ENCODE data around the gene RHOT2. TPM values are rescaled to one million over a fixed set of nuclear protein-coding genes. Genes with fewer than 3 reads are reported as not detected.
A peak's percentile ranks its signal among the peaks of the same experiment; 100 is the strongest.

RHOT2 gene
- total RNA-seq, 1 donor from 2014 or later, result 90.3 TPM

DNA sequence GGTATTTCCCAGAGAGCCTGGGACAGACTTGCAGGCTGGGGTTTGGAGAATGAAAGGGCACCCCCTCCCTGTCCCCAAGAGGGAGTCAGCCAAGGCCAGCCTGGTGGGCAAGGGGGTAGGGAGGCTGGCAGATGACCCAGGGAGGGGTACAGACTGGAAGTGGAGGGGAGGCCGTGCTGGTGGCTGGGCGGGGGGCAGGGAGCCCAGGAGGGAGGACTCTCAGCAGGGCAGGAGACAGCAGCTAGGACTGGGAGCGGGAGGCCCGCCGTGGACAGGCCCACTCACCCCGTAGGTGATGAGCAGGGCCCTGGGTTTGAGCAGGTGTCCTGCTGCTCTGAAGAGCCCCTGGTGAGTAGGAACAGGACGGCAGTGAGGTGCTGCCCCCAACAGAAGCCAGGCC lies 32.9 kb upstream of the RHOT2 start:
- H3K9me3 ChIP-seq (replicated peaks), result no peaks in the 10 kb centered on the region
- H3K27me3 ChIP-seq (ENCODE audit: low read depth), result no peaks in the 10 kb centered on the region
- peak overlapping the region; percentile 91 for H3K4me3 ChIP-seq
- no peak overlapping the region for H3K27ac ChIP-seq (replicated peaks)
- DNase-seq, result no peak
- TF ChIP-seq, protein P1, sequence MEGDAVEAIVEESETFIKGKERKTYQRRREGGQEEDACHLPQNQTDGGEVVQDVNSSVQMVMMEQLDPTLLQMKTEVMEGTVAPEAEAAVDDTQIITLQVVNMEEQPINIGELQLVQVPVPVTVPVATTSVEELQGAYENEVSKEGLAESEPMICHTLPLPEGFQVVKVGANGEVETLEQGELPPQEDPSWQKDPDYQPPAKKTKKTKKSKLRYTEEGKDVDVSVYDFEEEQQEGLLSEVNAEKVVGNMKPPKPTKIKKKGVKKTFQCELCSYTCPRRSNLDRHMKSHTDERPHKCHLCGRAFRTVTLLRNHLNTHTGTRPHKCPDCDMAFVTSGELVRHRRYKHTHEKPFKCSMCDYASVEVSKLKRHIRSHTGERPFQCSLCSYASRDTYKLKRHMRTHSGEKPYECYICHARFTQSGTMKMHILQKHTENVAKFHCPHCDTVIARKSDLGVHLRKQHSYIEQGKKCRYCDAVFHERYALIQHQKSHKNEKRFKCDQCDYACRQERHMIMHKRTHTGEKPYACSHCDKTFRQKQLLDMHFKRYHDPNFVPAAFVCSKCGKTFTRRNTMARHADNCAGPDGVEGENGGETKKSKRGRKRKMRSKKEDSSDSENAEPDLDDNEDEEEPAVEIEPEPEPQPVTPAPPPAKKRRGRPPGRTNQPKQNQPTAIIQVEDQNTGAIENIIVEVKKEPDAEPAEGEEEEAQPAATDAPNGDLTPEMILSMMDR (IDR thresholded peaks at IDR 0.05; ENCODE audit: borderline replicate concordance), result no peak
- peaks cover 22% of the 10 kb centered on the region for H3K36me3 ChIP-seq
- peaks cover 50% of the 10 kb centered on the region for H3K4me1 ChIP-seq
- intact Hi-C loops (cut with micrococcal nuclease), result no loop called here

DNA sequence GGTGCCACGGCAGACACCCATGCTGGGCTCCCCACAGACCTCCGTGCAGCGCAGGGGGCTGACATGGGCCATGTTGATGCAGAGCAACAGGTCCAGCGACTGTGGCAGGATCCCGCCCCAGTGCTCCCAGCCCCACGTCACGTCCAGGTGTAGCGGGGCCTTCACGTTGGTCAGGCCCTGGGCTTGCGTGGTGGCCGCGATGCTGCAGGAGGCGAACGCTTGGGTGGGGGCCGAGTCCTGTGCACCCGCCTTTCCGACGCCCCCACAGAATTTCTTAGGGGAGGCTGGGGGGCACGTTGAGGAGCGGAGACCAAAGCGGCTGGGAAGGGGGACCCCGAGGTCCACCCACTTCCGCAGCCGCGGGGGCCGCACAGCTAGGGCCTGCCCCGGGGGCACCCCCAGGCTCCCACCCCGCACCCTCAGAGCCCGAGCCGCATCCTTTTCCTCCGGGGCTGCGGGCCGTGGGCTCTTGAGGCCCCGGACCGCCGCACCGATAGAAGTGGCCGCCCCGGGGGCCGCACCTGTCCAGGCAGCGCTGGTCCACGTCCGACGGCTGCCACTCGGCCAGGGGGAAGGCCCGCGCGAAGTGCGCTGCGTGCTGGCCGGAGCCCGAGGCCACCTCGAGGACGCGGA lies 32.2 kb upstream of the RHOT2 start:
- DNase-seq, result no peak
- Histone ChIP-seq H3K36me3 (peaks cover 22% of the 10 kb centered on the region), H3K9me3 (replicated peaks) (no peaks in the 10 kb centered on the region), H3K27ac (replicated peaks) (peak overlapping the region; percentile 99), H3K4me3 (peak overlapping the region; percentile 91), H3K27me3 (ENCODE audit: low read depth) (no peaks in the 10 kb centered on the region), H3K4me1 (peaks cover 43% of the 10 kb centered on the region)
- intact Hi-C loops (cut with micrococcal nuclease), result no loop called here
- TF ChIP-seq, protein P1 (IDR thresholded peaks at IDR 0.05; ENCODE audit: borderline replicate concordance), result no peak

DNA sequence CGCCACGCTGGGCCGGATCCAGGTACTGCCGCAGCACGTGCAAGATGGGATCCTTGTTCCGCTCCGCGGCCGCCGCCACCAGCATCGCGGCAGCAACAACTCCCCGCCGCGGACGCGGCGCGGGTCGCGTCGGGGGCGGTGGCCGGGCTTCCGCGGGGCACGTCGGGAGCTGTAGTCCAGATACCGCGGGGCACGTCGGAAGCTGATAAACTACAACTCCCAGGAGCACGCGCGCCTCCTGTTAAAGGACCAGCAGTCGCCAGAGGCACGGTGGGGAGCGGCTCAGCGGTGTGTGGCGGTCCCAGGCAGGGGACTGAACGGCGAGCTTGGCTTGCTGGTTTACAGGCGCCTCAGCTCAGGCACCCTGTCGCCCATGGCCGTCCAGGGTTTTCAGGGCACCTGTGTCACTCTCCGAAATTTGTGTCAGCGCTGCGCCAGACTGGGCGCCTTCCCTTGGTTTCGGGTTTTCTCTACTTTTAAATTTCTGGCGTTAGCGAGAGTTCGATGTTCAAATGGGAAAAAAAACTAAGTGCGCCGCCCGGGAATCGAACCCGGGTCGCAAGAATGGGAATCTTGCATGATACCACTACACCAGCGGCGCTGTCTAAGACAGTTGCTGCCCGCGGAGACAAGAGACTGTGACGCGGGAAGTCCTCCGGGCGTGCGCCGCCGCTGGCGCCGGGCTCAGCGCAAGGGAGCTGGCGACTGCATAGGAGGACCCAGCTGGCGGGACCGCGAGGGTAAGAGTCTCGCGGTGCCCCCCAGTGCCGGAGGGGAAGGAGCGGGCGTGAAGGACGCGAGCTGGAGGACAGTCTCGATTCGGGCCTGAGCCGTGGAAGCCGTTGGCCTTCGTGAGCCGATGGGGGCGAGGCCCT lies 31.5 kb upstream of the RHOT2 start, which contains the start of gene METTL26:
TSS of gene METTL26 (minus strand) at position 100 of the 875 bp plus-strand sequence. CDS start at position 85, 15 bp downstream.
- peak; percentile 97 for DNase-seq
- H3K9me3 ChIP-seq (replicated peaks), result no peaks in the 10 kb centered on the region
- H3K27ac ChIP-seq (replicated peaks), result peak within 1 kb of the TSS; percentile 99
- TF ChIP-seq, protein P1 (IDR thresholded peaks at IDR 0.05; ENCODE audit: borderline replicate concordance), result no peak
- peaks cover 38% of the 10 kb centered on the region for H3K4me1 ChIP-seq
- peak within 1 kb of the TSS; percentile 91 for H3K4me3 ChIP-seq
- peaks cover 22% of the 10 kb centered on the region for H3K36me3 ChIP-seq
- no peaks in the 10 kb centered on the region for H3K27me3 ChIP-seq (ENCODE audit: low read depth)
- intact Hi-C loops (cut with micrococcal nuclease), result no loop called here

DNA sequence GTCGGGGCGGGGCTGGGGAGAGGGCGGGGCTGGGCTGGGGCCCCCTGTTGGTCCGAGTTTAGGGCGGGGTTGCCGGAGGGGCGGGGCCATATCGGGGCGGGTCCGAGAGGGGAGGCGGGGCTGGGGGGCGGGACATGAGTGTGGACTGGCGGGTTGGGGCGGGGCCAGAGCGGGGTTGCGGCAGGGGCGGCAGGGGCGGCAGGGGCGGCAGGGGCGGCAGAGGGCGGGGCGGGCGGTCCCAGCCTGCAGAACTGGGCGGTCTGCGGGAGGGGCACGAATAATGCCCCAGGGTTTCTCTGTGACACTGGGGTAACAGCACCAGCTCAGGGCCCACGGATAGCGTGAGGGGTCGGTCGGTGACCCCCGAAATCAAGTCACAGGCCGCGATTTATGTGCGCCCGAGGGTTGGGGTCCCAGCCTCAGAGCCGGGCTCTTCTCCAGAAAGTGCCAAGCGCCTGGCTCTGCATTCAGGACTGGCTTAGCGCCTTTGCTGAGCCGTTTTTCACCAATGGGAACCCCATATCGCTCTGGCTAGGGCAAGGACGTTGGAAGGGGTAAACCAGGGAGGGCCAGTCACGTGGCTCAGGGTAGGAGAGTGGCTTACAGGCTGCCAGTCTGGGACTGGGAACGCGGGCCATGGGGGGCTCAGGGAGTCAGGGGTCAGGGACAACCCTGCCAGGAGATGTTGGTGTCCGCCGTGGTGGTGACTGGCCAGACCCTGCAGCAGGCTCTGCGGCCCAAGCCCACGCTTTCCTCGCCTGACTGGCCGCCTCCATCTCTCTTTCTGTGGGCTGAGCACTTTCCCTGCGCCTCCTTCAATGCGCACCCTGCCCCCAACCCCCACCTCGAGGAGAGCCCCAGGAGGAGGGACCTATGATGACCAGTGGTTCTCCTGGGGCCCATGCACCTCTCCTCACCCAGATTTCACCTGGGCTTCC lies 30.6 kb upstream of the RHOT2 start:
- peak; percentile 93 for DNase-seq
- TF ChIP-seq, protein P1 (IDR thresholded peaks at IDR 0.05; ENCODE audit: borderline replicate concordance), result no peak
- Histone ChIP-seq H3K4me1 (peaks cover 45% of the 10 kb centered on the region), H3K9me3 (replicated peaks) (no peaks in the 10 kb centered on the region), H3K36me3 (peaks cover 22% of the 10 kb centered on the region), H3K27me3 (ENCODE audit: low read depth) (no peaks in the 10 kb centered on the region), H3K27ac (replicated peaks) (peak overlapping the region; percentile 99), H3K4me3 (peak overlapping the region; percentile 91)
- intact Hi-C loops (cut with micrococcal nuclease), result no loop called here

DNA sequence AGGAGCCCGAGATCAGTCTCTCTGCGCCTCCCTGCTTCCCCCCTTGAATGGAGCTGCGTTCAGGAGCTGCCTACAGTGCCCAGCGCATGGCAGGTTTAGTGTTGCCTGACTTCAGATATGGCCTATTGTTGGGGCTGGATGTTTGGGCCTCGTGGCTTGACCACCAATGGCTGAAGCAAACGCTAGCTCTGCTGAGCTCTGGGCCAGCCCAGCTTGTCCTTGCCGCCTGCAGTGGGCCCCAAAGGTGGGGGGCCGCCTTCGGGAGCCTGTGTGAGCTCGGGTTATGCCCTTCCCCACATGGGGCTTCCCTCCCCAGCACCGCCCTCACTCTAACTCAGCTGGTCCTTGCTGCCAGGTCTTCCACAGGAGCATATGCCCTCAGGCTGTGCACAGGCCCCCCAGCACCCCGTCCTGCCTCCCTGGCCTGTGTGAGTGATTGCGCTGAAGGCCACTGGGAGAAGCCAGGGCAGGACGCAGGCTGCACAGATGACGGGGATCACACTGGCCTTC lies 29.8 kb upstream of the RHOT2 start:
- TF ChIP-seq, protein P1 (IDR thresholded peaks at IDR 0.05; ENCODE audit: borderline replicate concordance), result no peak
- intact Hi-C loops (cut with micrococcal nuclease), result no loop called here
- H3K27ac ChIP-seq (replicated peaks), result peak overlapping the region; percentile 99
- no peaks in the 10 kb centered on the region for H3K9me3 ChIP-seq (replicated peaks)
- peak overlapping the region; percentile 91 for H3K4me3 ChIP-seq
- peaks cover 16% of the 10 kb centered on the region for H3K36me3 ChIP-seq
- DNase-seq, result no peak
- H3K27me3 ChIP-seq (ENCODE audit: low read depth), result no peaks in the 10 kb centered on the region
- H3K4me1 ChIP-seq, result peaks cover 52% of the 10 kb centered on the region

All from left ventricle myocardium inferior (tissue), 1 donor.